Right lobe of liver (tissue), 4 donors: Measurements from ENCODE around the gene AKR1C2.

Experiments used
- POLR2A ChIP-seq: fragments of 450-650 bp; IDR thresholded peaks from one replicate; pipeline ENCODE4 v1.6.1; 2017; ENCODE audit warnings: antibody characterized with exemption, mild to moderate bottlenecking
- TF ChIP-seq, protein P1 (sequence below), 4 donors: fragments of 200-600 bp in 3 of 4; fragments of 450-650 bp in 1 of 4; IDR thresholded peaks; one replicate each; pipeline versions ENCODE4 v1.5.1 to v1.8.0; 2016 to 2022; ENCODE audit warnings: antibody characterized with exemption in 4 of 4, mild to moderate bottlenecking in 2 of 4
- donor health status: DM: no; HTN: no; CAD: no.
- donor health status: DM: no; HTN: no; CAD: no.
- donor health status: DM: no; HTN: yes; CAD: no.

DNA sequence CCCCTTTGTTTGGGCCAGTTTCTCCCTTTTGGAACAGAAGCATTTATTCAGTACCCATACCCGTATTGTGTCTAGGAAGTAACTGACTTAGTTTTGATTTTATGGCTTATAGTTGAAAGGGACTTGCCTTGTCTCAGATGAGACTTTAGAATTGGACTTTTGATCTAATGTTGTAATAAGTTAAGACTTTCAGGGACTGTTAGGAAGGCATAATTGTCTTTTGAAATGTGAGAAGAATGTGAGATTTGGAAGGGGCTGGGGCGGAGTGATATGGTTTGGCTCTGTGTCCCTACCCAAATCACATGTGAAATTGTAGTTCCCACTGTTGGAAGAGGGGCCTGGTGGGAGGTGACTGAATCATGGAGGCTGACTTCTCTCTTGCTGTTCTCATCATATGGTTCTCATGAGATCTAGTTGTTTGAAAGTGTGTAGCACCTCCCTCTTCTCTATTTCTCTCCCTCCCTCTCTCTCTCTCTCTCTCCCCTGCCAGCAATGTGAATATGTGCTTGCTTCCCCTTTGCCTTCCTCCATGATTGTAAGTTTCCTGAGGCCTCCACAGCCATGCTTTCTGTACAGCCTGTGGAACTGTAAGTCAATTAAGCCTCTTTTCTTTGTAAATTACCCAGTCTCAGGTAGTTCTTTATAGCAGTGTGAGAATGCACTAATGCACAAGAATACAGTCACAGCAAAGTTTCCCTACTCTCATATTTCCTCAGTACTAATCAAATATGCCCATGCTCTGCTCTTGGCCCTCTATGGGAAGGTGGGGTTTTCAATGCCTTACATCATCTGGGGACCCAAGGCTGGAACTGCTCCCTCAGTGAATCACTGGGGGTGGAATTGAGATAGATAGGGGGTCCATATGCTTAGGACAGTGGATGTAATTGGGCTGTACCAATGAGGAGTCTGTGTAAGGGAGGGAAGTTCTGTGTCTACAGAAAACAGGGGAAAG lies 57.6 kb downstream of the AKR1C2 start:
- TF ChIP-seq, protein P1, sequence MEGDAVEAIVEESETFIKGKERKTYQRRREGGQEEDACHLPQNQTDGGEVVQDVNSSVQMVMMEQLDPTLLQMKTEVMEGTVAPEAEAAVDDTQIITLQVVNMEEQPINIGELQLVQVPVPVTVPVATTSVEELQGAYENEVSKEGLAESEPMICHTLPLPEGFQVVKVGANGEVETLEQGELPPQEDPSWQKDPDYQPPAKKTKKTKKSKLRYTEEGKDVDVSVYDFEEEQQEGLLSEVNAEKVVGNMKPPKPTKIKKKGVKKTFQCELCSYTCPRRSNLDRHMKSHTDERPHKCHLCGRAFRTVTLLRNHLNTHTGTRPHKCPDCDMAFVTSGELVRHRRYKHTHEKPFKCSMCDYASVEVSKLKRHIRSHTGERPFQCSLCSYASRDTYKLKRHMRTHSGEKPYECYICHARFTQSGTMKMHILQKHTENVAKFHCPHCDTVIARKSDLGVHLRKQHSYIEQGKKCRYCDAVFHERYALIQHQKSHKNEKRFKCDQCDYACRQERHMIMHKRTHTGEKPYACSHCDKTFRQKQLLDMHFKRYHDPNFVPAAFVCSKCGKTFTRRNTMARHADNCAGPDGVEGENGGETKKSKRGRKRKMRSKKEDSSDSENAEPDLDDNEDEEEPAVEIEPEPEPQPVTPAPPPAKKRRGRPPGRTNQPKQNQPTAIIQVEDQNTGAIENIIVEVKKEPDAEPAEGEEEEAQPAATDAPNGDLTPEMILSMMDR (IDR thresholded peaks at IDR 0.05), result no peak
- TF ChIP-seq POLR2A, result no peak
